OCI-LY3 (cell line): ENCODE measurements around the gene ELOA.

Source experiments
- EZH2phosphoT487 ChIP-seq: fragments of 200-600 bp; shearing (Covaris generic); IDR thresholded peaks from 2 replicates; pipeline ENCODE4 v1.6.1; 2018; ENCODE audit warnings: antibody characterized with exemption, mixed run types, low read depth
- TF ChIP-seq, protein P1 (sequence below): fragments of 200-600, 300-600 bp; sonication (generic); IDR thresholded peaks from 2 replicates; pipeline ENCODE4 v1.5.1; 2014; ENCODE audit warnings: antibody characterized with exemption, low read length, low read depth

GRCh38 chr1:23798662-23799142, 55.4 kb downstream of the ELOA start:
- TF ChIP-seq, protein P1, sequence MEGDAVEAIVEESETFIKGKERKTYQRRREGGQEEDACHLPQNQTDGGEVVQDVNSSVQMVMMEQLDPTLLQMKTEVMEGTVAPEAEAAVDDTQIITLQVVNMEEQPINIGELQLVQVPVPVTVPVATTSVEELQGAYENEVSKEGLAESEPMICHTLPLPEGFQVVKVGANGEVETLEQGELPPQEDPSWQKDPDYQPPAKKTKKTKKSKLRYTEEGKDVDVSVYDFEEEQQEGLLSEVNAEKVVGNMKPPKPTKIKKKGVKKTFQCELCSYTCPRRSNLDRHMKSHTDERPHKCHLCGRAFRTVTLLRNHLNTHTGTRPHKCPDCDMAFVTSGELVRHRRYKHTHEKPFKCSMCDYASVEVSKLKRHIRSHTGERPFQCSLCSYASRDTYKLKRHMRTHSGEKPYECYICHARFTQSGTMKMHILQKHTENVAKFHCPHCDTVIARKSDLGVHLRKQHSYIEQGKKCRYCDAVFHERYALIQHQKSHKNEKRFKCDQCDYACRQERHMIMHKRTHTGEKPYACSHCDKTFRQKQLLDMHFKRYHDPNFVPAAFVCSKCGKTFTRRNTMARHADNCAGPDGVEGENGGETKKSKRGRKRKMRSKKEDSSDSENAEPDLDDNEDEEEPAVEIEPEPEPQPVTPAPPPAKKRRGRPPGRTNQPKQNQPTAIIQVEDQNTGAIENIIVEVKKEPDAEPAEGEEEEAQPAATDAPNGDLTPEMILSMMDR, result no peak
- no peak for TF ChIP-seq EZH2phosphoT487
